ENCODE results near the gene ECE1.

ECE1 gene

GRCh38 chr1:21292984-21293536 is 2.8 kb upstream of the ECE1 start:
- peaks cover 70% of the 10 kb centered on the region for H3F3A ChIP-seq (ENCODE audit: insufficient read depth)
- H3K4me2 ChIP-seq (ENCODE audit: low read depth, low read length, poor library complexity, severe bottlenecking): peak overlapping the region; percentile 80
- H3K79me2 ChIP-seq (ENCODE audit: insufficient read depth, low read length): peaks cover 29% of the 10 kb centered on the region
- no peak overlapping the region for H2AFZ ChIP-seq (ENCODE audit: low read depth, low read length, severe bottlenecking)
- peak overlapping the region; percentile 97 for H3K27ac ChIP-seq (ENCODE audit: low read depth, low read length)
- H3K9me2 ChIP-seq (replicated peaks; ENCODE audit: insufficient read depth, low read length): no peaks in the 10 kb centered on the region
- peak overlapping the region; percentile 53 for H3K4me3 ChIP-seq (ENCODE audit: insufficient read depth, low read length, poor library complexity, severe bottlenecking)
- no peaks in the 10 kb centered on the region for H3K27me3 ChIP-seq (ENCODE audit: low read length)
- TF ChIP-seq EZH2phosphoT487 (conservative IDR thresholded peaks at IDR 0.05; ENCODE audit: low read length) (no peak), CTCF (IDR thresholded peaks at IDR 0.05; ENCODE audit: insufficient read depth, low read length, poor library complexity, severe bottlenecking) (no peak)
- no peaks in the 10 kb centered on the region for H3K36me3 ChIP-seq (ENCODE audit: low read length)
- H3K9ac ChIP-seq (ENCODE audit: low read length): peak overlapping the region; percentile 73
- no peaks in the 10 kb centered on the region for H3K9me3 ChIP-seq (ENCODE audit: insufficient read depth, low read length)
- no peaks in the 10 kb centered on the region for H4K20me1 ChIP-seq (ENCODE audit: low read depth, low read length)

GRCh38 chr1:21292503-21292983 is 2.3 kb upstream of the ECE1 start:
- peaks cover 70% of the 10 kb centered on the region for H3F3A ChIP-seq (ENCODE audit: insufficient read depth)
- H4K20me1 ChIP-seq (ENCODE audit: low read depth, low read length): no peaks in the 10 kb centered on the region
- peak overlapping the region; percentile 73 for H3K9ac ChIP-seq (ENCODE audit: low read length)
- H3K27ac ChIP-seq (ENCODE audit: low read depth, low read length): peak overlapping the region; percentile 97
- H3K79me2 ChIP-seq (ENCODE audit: insufficient read depth, low read length): peaks cover 26% of the 10 kb centered on the region
- H3K9me2 ChIP-seq (replicated peaks; ENCODE audit: insufficient read depth, low read length): no peaks in the 10 kb centered on the region
- no peak overlapping the region for H2AFZ ChIP-seq (ENCODE audit: low read depth, low read length, severe bottlenecking)
- H3K4me2 ChIP-seq (ENCODE audit: low read depth, low read length, poor library complexity, severe bottlenecking): peak overlapping the region; percentile 80
- no peaks in the 10 kb centered on the region for H3K27me3 ChIP-seq (ENCODE audit: low read length)
- no peaks in the 10 kb centered on the region for H3K9me3 ChIP-seq (ENCODE audit: insufficient read depth, low read length)
- H3K4me3 ChIP-seq (ENCODE audit: insufficient read depth, low read length, poor library complexity, severe bottlenecking): peak overlapping the region; percentile 33
- no peak for TF ChIP-seq EZH2phosphoT487 (conservative IDR thresholded peaks at IDR 0.05; ENCODE audit: low read length)
- no peak for TF ChIP-seq CTCF (IDR thresholded peaks at IDR 0.05; ENCODE audit: insufficient read depth, low read length, poor library complexity, severe bottlenecking)
- H3K36me3 ChIP-seq (ENCODE audit: low read length): no peaks in the 10 kb centered on the region

GRCh38 chr1:21291964-21292363 is 1.7 kb upstream of the ECE1 start:
- Histone ChIP-seq H3K9me2 (replicated peaks; ENCODE audit: insufficient read depth, low read length) (no peaks in the 10 kb centered on the region), H3K4me2 (ENCODE audit: low read depth, low read length, poor library complexity, severe bottlenecking) (peak overlapping the region; percentile 80), H3K9me3 (ENCODE audit: insufficient read depth, low read length) (no peaks in the 10 kb centered on the region), H3K4me3 (ENCODE audit: insufficient read depth, low read length, poor library complexity, severe bottlenecking) (peak overlapping the region; percentile 33), H4K20me1 (ENCODE audit: low read depth, low read length) (no peaks in the 10 kb centered on the region), H3K27me3 (ENCODE audit: low read length) (no peaks in the 10 kb centered on the region), H3K36me3 (ENCODE audit: low read length) (no peaks in the 10 kb centered on the region), H3K9ac (ENCODE audit: low read length) (peak overlapping the region; percentile 73), H3K79me2 (ENCODE audit: insufficient read depth, low read length) (peaks cover 22% of the 10 kb centered on the region), H3K27ac (ENCODE audit: low read depth, low read length) (peak overlapping the region; percentile 97), H2AFZ (ENCODE audit: low read depth, low read length, severe bottlenecking) (no peak overlapping the region), H3F3A (ENCODE audit: insufficient read depth) (peaks cover 70% of the 10 kb centered on the region)
- no peak for TF ChIP-seq CTCF (IDR thresholded peaks at IDR 0.05; ENCODE audit: insufficient read depth, low read length, poor library complexity, severe bottlenecking)
- TF ChIP-seq EZH2phosphoT487 (conservative IDR thresholded peaks at IDR 0.05; ENCODE audit: low read length): no peak

Measured in SU-DHL-6 (cell line).